ENCODE measurements around the gene NEUROD6.

NEUROD6 gene

DNA sequence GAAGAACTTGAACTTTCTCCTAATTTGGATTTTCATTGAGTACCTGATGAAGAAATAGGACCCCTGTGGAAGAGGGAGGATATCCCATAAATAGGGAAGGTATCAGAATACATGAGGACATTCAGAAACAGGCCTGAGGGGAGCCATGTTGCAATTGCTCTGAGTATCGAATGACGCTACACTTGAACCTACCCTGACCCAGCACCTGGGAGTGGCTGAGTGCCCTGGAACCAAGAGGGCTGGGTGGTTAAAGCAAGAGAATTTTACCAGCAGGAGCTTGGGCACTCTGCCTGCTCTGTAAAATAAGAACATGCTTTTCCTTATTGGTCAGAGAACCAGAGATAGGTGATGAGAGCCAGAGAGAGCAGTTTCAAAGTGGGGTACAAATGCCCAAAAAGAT lies 7.2 kb downstream of the NEUROD6 start:
- DNase-seq (ENCODE audit: low read depth): no peak

DNA sequence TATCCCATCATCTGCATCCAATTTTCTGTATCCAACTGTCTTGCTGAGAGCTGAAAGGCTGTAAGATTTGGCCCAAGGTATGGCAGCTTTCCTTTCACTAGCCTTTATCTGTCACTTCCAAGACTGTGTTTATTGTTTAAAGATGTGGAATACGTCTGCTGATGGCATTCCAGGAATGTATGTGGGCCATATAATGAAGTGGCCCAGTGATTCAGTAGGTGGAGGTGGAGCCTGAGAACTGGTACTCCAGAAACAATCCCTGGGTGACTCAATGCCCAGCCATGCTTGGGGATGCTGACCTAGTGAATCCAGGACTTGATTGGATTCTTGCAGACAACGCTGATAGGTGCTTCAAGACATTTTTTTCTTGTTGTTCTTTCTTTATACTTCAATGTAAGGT lies 13.5 kb downstream of the NEUROD6 start:
- DNase-seq (ENCODE audit: low read depth): no peak

DNA sequence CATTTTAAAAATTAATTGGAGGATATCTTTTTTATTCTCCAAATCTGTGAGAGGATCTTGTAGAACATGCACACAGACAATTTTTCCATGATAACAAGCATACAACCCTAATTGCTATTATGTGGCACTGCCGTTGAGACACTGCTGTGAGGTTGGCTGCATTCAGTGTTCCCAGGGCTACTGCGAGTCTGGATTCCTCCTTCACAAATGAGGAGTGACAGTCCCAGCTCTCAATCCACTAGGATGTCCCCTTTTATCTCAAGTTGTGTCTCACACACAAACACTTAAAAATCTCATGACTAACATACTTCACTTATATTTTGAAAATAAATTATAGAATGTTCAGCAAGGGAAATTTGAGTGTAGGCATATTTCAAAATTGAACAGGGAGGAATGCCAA lies 14.1 kb downstream of the NEUROD6 start:
- no peak for DNase-seq (ENCODE audit: low read depth)

DNA sequence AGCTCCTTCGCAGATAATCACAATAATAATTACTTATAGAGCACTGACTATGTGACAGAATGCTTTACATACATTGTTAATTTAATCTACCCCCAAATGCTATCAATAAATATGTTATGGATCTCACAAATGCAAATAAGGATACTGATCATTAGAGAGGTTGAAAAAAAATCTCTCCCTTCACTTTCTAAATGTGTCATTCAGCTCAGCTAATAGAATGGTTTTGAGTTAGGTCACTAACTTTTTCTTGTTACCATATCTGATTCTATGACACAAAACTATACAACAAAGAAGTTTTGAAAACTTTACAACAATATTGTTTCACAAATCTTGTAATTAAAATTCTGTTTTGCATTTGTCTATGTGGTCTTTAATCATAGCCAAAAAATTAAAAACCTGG lies 17.4 kb downstream of the NEUROD6 start:
- no peak for DNase-seq (ENCODE audit: low read depth)

DNA sequence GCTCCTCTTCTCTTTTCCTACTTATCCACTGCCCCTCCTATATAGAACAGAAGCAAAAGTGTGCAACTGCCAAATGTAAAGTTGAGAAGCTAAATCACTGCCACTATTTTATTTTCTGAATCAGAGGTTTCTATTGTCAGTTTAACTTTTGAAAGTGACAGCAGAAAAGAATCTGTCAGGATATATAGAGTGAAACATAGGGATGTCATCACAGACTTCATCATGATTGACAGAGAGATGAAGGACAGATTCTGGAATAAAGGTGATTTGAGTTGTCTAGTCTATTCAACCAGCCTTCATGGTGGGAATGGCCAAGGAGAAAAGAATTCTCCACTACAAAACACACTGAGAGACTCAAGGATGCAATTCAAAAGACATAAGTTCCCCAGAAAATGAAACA lies 19.9 kb downstream of the NEUROD6 start:
- no peak for DNase-seq (ENCODE audit: low read depth)

DNA sequence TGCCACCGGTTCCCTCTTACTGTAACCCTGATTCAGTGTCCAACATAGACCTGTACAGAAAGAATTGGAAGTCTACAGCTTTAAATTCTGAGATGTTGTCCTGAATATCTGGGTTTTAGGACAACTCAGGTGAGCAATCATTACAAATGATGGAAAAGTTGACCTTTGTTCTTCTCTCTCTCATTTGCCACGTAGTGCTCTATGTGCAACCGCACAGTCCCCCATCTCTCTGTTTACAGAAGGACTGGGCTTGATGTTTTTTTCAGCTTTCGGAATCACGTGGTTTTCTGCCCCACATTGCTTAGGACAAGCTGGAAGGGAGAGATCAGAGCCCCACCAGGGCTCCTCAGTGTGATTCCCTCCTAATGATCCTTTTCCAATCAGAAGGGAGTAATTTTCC lies 22.2 kb downstream of the NEUROD6 start:
- no peak for DNase-seq (ENCODE audit: low read depth)

DNA sequence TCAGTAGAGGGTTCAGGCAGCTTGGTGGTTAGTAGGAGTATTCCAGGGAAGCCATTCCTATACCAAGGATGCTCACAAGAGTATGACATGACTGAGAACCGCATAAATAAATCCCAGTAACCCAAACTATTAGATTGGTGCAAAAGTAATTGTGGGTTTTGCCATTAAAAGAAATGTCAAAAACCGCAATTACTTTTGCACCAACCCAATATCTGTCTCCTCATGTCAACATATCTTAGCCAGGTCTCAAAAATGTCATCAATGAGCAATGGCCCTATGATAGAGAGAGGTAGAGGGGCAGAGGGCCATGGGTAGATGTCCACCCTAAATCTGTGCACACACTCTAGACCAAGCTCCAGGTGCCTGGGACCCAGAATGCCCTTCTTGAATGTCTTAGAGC lies 23.6 kb downstream of the NEUROD6 start:
- DNase-seq (ENCODE audit: low read depth): no peak

DNA sequence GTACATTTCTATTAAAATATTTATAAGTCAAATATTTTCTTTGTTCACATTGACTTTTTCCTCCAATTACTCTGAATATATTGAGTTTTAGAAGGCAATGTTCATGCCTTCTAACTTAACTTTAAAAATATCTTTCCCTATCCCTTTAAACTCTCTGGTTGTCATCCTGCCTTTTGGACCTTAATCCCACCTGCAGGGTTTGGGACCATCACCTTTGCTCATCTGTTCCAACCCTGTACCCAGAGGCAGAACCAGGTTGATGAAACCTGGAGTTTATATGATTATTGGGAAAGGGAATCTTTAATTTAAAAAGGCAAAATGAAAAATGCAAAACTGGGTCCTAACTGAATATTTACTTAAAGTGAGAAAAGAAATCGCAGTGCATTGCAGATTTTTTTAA lies 24.8 kb downstream of the NEUROD6 start:
- DNase-seq (ENCODE audit: low read depth): no peak

DNA sequence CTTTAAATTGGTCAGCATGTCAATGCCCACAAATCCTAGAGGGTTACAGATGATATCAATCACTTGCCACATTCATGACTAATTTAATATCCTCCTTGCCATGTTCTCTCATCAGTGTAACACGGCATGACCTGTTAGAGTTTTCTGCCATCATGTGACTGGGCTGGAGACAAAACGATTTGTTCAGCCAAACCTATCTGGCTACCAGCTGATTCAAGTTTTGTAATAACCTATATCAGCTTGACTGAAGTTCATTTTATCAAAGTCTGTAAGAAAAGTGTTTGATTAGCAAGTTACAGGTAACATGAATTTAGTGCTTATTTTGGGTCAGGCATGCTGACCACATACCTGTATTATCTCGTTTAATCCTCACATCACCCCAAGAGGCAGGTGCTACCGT lies 25.7 kb downstream of the NEUROD6 start:
- DNase-seq (ENCODE audit: low read depth): no peak

DNA sequence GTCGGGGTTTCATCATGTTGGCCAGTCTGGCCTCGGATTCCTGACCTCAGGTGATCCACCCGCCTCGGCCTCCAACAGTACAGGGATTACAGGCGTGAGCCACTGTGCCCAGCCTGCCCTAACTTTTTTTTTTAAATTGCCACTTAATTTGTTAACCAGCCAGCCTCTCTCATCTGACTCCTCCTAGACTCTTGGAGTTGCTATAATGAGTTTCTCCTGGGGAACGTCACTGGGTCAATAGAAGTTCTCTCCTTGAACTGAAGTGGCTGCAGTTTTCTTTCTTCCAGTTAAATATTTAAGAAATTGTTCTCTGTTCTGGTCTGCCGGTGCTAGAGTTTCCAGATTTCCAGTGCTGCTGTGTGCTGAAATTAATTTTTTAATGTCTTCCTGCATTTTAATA lies 27.6 kb downstream of the NEUROD6 start:
- DNase-seq (ENCODE audit: low read depth): no peak

DNA sequence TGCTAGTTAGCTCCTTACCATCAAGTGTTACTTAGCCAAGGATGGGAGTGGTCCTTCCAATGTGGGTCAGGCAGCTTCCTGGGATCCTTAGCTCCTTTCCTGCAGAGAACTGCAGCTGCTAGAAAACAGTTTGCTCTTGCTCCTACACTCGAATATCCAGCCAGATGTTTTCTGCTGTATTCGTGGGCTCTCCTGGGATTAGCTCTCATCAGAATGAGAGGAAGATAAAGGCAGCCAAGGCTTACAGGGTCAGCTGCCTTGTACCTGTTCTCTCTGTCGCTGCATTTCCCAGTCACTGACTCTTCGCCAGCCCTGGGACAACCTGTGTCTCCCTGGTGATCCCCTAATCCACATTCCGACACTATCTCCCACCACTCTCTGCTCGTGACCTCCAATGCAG lies 29.0 kb downstream of the NEUROD6 start:
- DNase-seq (ENCODE audit: low read depth): no peak

DNA sequence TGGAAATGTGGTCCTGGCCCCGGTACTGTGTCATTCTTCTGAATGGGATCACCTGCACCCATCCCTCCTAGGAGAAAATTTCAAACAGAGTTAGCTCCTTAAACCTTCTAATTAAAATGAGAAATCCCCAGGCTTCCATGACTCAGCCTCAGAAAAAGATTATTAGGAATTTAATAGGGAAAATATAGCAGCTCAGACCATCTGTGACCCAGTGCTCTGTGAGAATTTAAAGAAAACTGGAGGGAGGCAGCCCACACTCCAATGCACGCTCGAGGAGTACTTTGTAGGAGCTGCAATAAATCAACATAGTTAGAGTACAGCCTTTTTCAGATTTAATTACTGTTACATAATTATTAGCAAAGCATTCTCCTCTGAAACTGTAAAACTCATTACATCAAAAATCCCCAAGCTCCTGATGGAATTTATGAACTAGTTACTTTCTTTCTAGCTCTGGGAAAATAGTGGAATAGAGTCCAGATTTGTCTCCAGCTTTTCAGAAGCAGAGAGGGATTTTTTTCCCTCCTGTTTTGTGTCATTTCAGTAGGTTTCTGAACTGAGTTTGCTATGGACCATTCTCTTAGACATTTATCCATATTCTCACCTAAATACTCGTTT lies 30.1 kb downstream of the NEUROD6 start:
- no peak for DNase-seq (ENCODE audit: low read depth)

DNA sequence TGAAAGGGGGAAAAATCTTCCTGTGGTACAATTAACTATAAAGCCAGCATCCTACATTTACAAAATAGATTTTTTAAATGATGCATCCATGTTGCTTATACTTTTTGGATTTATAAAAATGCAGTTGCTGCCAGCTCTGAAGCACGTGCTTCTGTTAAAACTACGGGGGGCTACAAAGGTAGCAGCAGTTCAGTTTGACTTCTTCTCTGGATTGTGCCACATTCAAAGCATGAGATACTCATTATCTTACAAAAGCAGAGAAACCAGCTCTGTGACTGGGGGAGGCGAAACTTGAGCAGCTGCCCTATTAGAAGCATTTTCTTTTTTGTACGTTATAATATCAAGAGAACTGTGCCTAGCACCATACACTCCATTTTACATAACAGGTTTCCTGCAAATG lies 31.1 kb downstream of the NEUROD6 start:
- DNase-seq (ENCODE audit: low read depth): no peak

DNA sequence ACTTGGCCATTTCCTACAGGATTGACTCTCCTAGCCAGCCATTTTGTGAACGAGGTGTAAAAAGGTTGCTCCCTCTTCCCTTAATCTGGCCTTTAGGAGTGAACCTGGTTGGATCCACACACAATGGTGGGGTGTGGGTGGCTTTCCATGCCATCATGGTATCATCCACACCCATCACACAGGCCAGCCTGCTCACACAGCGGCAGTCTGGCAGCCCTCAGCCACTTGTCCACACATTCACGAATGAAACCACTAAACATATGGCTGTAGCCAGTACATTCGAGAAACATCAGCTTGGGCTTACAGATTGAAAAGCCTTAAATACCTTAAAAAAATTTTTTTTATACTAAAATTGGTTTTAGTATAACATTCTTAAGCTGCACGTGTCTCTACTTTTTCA lies 31.9 kb downstream of the NEUROD6 start:
- no peak for DNase-seq (ENCODE audit: low read depth)

DNA sequence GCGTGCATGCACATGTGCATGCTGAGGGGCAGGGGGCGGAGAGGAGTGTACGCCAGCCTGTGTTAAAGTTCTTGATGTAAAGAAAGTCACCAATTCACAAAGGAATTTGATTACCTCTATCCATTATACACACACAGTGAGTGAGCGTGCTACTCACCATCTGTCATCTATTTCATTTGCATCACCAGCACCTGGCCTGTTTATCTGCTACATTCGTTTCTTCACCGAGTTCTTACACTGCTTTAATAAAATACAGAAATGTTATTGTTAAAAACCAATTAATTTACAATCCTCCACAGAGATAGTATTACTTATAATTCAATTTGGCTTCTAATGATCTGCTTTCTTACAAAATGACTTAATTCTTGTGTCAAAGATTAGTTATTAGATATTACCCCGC lies 32.6 kb downstream of the NEUROD6 start:
- DNase-seq (ENCODE audit: low read depth): no peak

DNA sequence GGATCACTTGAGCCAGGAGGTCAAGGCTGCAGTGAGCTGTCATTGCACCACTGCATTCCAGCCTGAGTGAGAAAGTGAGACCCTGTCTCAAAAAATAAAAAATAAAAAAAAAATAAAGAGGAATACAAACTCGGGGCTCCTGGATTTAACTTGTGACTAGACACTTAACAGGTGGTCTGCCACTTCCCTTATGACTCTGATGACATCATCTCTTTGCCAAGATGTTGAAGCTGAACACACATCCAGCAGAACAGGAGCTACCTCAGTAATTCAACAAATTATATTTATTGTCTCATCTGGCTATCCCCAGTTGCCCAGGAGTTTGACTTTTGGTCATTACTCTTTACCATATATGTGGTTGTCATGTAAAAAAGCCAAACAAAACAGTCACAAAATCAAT lies 35.3 kb downstream of the NEUROD6 start:
- DNase-seq (ENCODE audit: low read depth): no peak

DNA sequence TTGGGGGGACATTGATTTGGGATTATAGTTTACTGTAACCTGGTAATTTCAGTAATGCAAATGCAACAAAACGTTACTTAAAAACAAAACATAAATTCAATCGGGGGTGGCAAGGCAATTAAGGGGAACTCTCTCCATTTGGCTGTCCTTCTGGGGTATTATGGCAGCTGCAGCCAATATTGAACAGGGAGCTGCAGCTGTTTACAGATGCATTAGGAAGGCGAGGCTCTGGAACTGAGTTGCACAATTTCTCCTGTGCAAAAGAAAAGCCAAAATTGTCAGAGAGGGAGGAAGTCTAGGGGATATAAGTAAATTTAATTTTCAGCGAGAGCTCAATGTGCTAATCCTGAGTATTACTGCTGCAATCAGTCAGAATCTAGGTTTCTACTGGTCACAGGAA lies 36.1 kb downstream of the NEUROD6 start:
- no peak for DNase-seq (ENCODE audit: low read depth)

DNA sequence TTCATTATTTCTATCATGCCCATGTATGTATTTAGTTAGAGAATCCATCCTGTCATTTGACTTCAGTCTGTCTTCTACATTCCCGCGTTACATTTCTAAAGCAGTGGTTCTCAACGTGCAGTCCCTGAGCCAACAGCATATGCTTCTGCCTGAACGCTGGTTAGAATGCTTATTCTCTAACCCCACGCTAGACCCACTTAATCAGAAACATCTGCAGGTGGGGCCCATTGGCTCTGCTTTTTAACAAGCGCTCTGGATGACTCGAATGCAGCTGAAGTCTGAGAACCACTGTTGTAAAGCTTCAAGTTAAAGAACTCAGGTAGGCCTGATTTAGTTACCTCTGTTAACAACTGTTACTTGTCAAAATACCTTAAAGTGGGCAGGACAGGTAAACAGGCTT lies 38.2 kb downstream of the NEUROD6 start:
- DNase-seq (ENCODE audit: low read depth): no peak

DNA sequence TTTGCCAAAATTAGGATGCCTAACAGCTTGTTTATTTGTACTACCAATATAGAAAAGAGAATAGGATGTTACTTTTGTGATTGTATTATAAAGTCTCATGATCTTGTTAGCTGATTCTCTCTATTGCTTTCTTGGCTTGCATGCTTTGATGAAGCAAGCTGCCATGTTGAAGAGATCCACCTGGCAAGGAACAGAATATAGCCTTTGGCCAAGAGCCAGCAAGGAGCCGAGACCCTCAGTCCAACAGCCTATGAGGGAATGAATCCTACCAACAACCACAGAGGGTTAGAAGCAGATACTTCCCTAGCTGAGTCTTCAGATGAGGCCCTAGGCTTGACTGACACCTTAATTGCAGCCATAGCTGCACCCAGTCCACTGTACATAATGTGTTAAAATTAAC lies 41.2 kb downstream of the NEUROD6 start:
- DNase-seq (ENCODE audit: low read depth): no peak

DNA sequence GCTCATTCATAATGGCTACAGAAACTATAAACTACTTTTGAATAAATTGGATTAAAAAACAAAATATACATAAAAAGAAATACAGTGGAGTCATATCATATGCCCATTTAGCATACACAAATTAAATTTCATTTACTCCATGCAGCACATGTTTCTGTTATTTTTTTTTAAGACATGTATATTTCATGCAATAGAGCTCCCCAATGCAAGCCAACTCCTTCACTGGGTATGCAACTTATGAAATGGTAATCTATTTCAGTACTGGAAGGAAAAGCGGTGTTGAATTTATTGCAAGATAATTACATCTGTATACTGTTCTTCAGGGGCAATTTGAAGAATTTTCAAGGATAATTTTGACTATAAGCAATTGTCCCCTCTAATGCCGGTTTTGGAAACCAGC lies 49.9 kb downstream of the NEUROD6 start:
- no peak for DNase-seq (ENCODE audit: low read depth)
